Natural killer cell (primary cell): Measurements from ENCODE around the gene ANKRD29. TPM values are rescaled to one million over a fixed set of nuclear protein-coding genes. Genes with fewer than 3 reads are reported as not detected.

Source experiments
- ATAC-seq, 3 donors: fragments of 150-1000 bp in 2 of 3; fragments of 200-7000 bp in 1 of 3; cut with Tn5 transposase; 1 replicate in 1 of 3; 2 replicates in 2 of 3; pipeline ENCODE4 v1.10.0; 2021; ENCODE audit warnings: mild to moderate bottlenecking in 2 of 3, moderate library complexity in 2 of 3
- DNase-seq, 2 donors: peaks; one replicate each; pipeline versions ENCODE4 v3.0.0 to v3.0.0-alpha.2; 2013 to 2021; ENCODE audit warnings: mixed read lengths in 1 of 2
- H3K27ac ChIP-seq: one replicate; pipeline ENCODE4 v1.5.1; 2013; ENCODE audit warnings: mild to moderate bottlenecking, low read length
- H3K27me3 ChIP-seq: one replicate; pipeline ENCODE4 v1.6.1; 2013; ENCODE audit warnings: low read length; ENCODE audit not compliant: control insufficient read depth, insufficient read depth
- H3K36me3 ChIP-seq: one replicate; pipeline ENCODE4 v1.6.1; 2013; ENCODE audit warnings: low read length; ENCODE audit not compliant: control insufficient read depth, insufficient read depth
- H3K4me1 ChIP-seq: one replicate; pipeline ENCODE4 v1.6.1; 2013; ENCODE audit warnings: low read length; ENCODE audit not compliant: control insufficient read depth, insufficient read depth
- H3K4me3 ChIP-seq: one replicate; pipeline ENCODE4 v1.5.1; 2013; ENCODE audit warnings: low read length
- H3K9me3 ChIP-seq: one replicate; pipeline ENCODE4 v1.6.1; 2013; ENCODE audit warnings: low read length; ENCODE audit not compliant: control insufficient read depth, insufficient read depth
- H3K27ac Mint-ChIP-seq, 2 donors: one replicate each; pipeline ENCODE4 v1.8.0; 2022; ENCODE audit warnings: mild to moderate bottlenecking in 2 of 2, mixed read lengths in 2 of 2, moderate library complexity in 1 of 2
- H3K27me3 Mint-ChIP-seq, 2 donors: one replicate each; pipeline ENCODE4 v1.8.0; 2022; ENCODE audit warnings: low read depth in 2 of 2, mixed read lengths in 2 of 2
- H3K36me3 Mint-ChIP-seq: one replicate; pipeline ENCODE4 v1.8.0; 2022; ENCODE audit warnings: mixed read lengths
- H3K4me1 Mint-ChIP-seq, 2 donors: one replicate each; pipeline ENCODE4 v1.8.0; 2022; ENCODE audit warnings: mixed read lengths in 2 of 2
- H3K4me3 Mint-ChIP-seq: one replicate; pipeline ENCODE4 v1.8.0; 2022; ENCODE audit warnings: mild to moderate bottlenecking, moderate library complexity, mixed read lengths
- H3K9me3 Mint-ChIP-seq, 2 donors: one replicate each; pipeline ENCODE4 v1.8.0; 2022; ENCODE audit warnings: mixed read lengths in 2 of 2
- WGBS: methylation state at CpG from one replicate; pipeline ENCODE4 v1.1.7; 2013; ENCODE audit warnings: missing lambda C conversion rate; ENCODE audit not compliant: insufficient coverage; 5-methylcytosine and 5-hydroxymethylcytosine counted together
- intact Hi-C: fragments of 100-400 bp; cut with micrococcal nuclease; formaldehyde crosslinking; loops from one replicate; pipeline ENCODE4 v1.14.2; 2022
- total RNA-seq, 4 donors: library from RNA; stranded (reverse); fragments of 120-200 nt in 1 of 4; gene quantifications; one replicate each; pipeline versions ENCODE4 v1.2.3 to v1.2.4, GENCODE V29; 2013 to 2022
- TF ChIP-seq, protein P1 (sequence below): fragments of 200-600 bp; IDR thresholded peaks from one replicate; pipeline ENCODE4 v1.8.0; 2022; ENCODE audit warnings: antibody characterized with exemption

ANKRD29 gene
- total RNA-seq, 3 donors from 2014 or later (not counting 1 experiment from before 2014, with no cell fraction given): 0.35 to 0.45 TPM; not detected in 1

DNA sequence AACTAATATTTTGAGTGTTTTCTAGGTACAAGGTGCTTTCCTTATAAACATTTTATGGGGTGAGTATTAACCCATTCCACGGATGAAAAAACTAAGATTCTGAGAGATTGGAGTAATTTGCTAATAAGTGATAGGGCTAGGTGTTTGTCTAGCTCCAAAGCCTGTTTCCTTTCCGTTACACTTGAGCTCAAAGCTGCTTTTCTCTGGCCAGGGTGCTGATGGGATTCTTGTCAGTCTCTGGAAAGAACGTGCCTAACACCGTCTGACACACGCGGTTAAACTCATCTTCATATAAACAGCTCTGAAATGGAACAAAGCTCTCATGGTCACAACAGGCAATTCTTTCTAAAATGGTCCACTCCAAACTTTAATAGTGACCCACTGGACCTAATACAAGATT lies 2.0 kb upstream of the ANKRD29 start:
- H3K27me3 ChIP-seq: peaks cover 16% of the 10 kb centered on the region
- no peak overlapping the region for H3K27ac Mint-ChIP-seq
- H3K36me3 ChIP-seq: no peaks in the 10 kb centered on the region
- DNase-seq (no peak), ATAC-seq (no peak)
- peaks cover 20 to 31% of the 10 kb centered on the region in 2 donors for H3K27me3 Mint-ChIP-seq
- WGBS: 72% methylated on average over 6 of the region's 6 CpGs
- no peak overlapping the region for H3K27ac ChIP-seq
- no peaks in the 10 kb centered on the region for H3K36me3 Mint-ChIP-seq
- H3K9me3 ChIP-seq: no peaks in the 10 kb centered on the region
- H3K9me3 Mint-ChIP-seq: no peaks in the 10 kb centered on the region
- H3K4me3 ChIP-seq: no peak overlapping the region
- H3K4me1 ChIP-seq: peaks cover 21% of the 10 kb centered on the region
- intact Hi-C loops: no loop called here
- H3K4me3 Mint-ChIP-seq: no peak overlapping the region
- H3K4me1 Mint-ChIP-seq: peaks cover 23 to 29% of the 10 kb centered on the region in 2 donors
- TF ChIP-seq, protein P1, sequence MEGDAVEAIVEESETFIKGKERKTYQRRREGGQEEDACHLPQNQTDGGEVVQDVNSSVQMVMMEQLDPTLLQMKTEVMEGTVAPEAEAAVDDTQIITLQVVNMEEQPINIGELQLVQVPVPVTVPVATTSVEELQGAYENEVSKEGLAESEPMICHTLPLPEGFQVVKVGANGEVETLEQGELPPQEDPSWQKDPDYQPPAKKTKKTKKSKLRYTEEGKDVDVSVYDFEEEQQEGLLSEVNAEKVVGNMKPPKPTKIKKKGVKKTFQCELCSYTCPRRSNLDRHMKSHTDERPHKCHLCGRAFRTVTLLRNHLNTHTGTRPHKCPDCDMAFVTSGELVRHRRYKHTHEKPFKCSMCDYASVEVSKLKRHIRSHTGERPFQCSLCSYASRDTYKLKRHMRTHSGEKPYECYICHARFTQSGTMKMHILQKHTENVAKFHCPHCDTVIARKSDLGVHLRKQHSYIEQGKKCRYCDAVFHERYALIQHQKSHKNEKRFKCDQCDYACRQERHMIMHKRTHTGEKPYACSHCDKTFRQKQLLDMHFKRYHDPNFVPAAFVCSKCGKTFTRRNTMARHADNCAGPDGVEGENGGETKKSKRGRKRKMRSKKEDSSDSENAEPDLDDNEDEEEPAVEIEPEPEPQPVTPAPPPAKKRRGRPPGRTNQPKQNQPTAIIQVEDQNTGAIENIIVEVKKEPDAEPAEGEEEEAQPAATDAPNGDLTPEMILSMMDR: no peak

- ATAC-seq: peak in 2 of 3 donors; percentile 4 to 20
Observed at GRCh38 chr18:23661735-23662308, 889 bp downstream of the ANKRD29 start.

GRCh38 chr18:23658285-23658684 lies 4.4 kb downstream of the ANKRD29 start:
- no peaks in the 10 kb centered on the region for H3K36me3 Mint-ChIP-seq
- DNase-seq (no peak), ATAC-seq (no peak)
- Histone ChIP-seq H3K27me3 (peaks cover 16% of the 10 kb centered on the region), H3K27ac (no peak overlapping the region), H3K4me1 (peaks cover 18% of the 10 kb centered on the region), H3K36me3 (no peaks in the 10 kb centered on the region), H3K4me3 (no peak overlapping the region), H3K9me3 (no peaks in the 10 kb centered on the region)
- TF ChIP-seq, protein P1: no peak
- intact Hi-C loops: no loop called here
- H3K4me1 Mint-ChIP-seq: peaks cover 21% of the 10 kb centered on the region in 2 donors
- no peak overlapping the region for H3K4me3 Mint-ChIP-seq
- H3K27me3 Mint-ChIP-seq: peaks cover 28 to 29% of the 10 kb centered on the region in 2 donors
- H3K27ac Mint-ChIP-seq: no peak overlapping the region
- H3K9me3 Mint-ChIP-seq: no peaks in the 10 kb centered on the region
- WGBS: 94% methylated on average over 5 of the region's 5 CpGs

More at GRCh38 chr18:23661735-23662308, 889 bp downstream of the ANKRD29 start:
- DNase-seq: peak in 1 of 2 donors; percentile 27
- H3K4me1 ChIP-seq: peaks cover 21% of the 10 kb centered on the region
- TF ChIP-seq, protein P1: no peak
- intact Hi-C loops: no loop called here
- peak overlapping the region in 1 of 2 donors; percentile 31 for H3K27ac Mint-ChIP-seq
- peak overlapping the region; percentile 79 for H3K4me3 Mint-ChIP-seq
- H3K27me3 Mint-ChIP-seq: peaks cover 28% of the 10 kb centered on the region in 2 donors
- peaks cover 23 to 29% of the 10 kb centered on the region in 2 donors for H3K4me1 Mint-ChIP-seq
- H3K4me3 ChIP-seq: peak overlapping the region; percentile 15
- H3K36me3 Mint-ChIP-seq: no peaks in the 10 kb centered on the region
- no peaks in the 10 kb centered on the region for H3K36me3 ChIP-seq
- peaks cover 16% of the 10 kb centered on the region for H3K27me3 ChIP-seq
- no peaks in the 10 kb centered on the region for H3K9me3 ChIP-seq
- WGBS: 25% methylated on average over 8 of the region's 9 CpGs
- no peaks in the 10 kb centered on the region for H3K9me3 Mint-ChIP-seq
- H3K27ac ChIP-seq: no peak overlapping the region

DNA sequence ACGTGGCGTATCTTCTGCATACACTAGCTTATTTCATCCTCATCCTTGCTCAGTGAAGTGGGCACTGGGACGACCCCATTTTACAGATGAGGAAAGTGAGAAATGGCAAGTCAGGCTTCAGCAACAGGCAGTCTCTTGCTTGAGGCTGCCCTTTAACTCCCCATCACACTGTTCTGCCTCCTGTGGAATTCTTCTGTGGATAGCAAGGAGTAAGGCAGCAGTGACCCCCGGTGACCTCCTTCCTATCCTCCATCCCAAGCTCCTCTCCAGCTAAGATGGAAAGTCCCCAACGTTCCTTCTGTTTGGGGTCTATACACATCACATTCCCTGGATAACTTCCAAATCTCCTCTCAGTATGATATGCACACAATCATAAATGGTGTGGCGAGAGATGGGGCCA lies 10.5 kb downstream of the ANKRD29 start:
- Mint-ChIP-seq H3K4me1 (no peaks in the 10 kb centered on the region), H3K27ac (no peak overlapping the region), H3K9me3 (no peaks in the 10 kb centered on the region), H3K36me3 (no peaks in the 10 kb centered on the region), H3K27me3 (peaks cover 14 to 41% of the 10 kb centered on the region in 2 donors), H3K4me3 (no peak overlapping the region)
- DNase-seq (no peak), ATAC-seq (no peak)
- Histone ChIP-seq H3K9me3 (no peaks in the 10 kb centered on the region), H3K36me3 (no peaks in the 10 kb centered on the region), H3K4me3 (no peak overlapping the region), H3K27me3 (no peaks in the 10 kb centered on the region), H3K4me1 (no peaks in the 10 kb centered on the region), H3K27ac (no peak overlapping the region)
- intact Hi-C loops: no loop called here
- WGBS: 85% methylated on average over 6 of the region's 6 CpGs
- TF ChIP-seq, protein P1: no peak
